Adrenal gland (tissue), 5 donors: Measurements from ENCODE around the gene ZIC4.

Experiments
- POLR2A ChIP-seq, 2 donors: fragments of 450-650 bp; IDR thresholded peaks; one replicate each; pipeline ENCODE4 v1.6.1; 2017; ENCODE audit warnings: antibody characterized with exemption in 2 of 2, mild to moderate bottlenecking in 2 of 2, moderate library complexity in 1 of 2
- TF ChIP-seq, protein P1 (sequence below), 6 experiments: fragments of 450-650 bp in 4 of 6; fragments of 200-600 bp in 2 of 6; sonication (generic) in 1 of 6; IDR thresholded peaks; 1 replicate in 5 of 6; 2 replicates in 1 of 6; pipeline versions ENCODE4 v1.5.1 to v1.8.0; 2016 to 2021; ENCODE audit warnings: antibody characterized with exemption in 6 of 6, mild to moderate bottlenecking in 2 of 6, moderate library complexity in 1 of 6
- donor health status: DM: no; HTN: no; CAD: no.

DNA sequence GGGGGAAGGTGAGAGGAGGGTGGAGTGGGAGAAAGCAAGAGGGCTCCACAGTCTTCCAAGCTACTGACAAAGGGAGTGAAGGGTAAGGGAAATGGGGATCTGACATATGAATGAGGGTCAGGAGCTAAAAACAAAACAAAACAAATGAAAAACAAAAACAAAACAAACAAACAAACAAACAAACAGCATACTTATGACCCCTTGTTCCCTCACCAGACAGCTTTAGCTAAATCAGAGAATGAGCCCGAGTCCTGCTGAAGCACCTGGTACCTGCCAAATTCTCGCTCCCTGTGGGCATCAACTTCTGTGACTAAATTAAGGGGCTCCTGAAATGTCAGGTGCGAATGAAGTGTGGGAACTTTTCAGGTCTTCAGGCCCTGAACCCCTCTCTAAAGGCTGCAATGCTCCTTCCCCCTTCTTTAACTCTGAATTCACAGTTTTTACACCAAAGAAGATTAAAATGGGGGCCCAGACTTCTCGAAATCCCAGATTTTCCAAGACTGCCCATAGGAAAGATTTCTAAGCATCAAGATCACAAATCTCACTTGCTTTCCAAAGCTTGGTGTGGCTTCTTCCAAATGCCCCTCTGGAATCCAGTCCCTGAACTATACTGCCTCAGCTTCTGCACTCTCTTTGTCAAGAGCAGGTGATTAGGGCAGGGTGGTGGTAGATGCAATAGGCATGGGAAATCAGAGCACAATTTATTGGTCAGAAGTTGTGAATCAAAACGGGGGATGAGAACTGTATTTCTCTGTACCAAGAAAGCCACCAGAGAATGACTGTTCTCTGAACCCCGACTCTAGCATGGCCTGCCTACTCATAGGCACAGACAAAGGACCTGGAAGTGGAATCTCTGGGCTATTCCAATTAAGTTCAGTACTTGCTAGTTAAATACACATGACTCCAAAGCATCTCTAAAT lies 40.9 kb downstream of the ZIC4 start:
- TF ChIP-seq, protein P1, sequence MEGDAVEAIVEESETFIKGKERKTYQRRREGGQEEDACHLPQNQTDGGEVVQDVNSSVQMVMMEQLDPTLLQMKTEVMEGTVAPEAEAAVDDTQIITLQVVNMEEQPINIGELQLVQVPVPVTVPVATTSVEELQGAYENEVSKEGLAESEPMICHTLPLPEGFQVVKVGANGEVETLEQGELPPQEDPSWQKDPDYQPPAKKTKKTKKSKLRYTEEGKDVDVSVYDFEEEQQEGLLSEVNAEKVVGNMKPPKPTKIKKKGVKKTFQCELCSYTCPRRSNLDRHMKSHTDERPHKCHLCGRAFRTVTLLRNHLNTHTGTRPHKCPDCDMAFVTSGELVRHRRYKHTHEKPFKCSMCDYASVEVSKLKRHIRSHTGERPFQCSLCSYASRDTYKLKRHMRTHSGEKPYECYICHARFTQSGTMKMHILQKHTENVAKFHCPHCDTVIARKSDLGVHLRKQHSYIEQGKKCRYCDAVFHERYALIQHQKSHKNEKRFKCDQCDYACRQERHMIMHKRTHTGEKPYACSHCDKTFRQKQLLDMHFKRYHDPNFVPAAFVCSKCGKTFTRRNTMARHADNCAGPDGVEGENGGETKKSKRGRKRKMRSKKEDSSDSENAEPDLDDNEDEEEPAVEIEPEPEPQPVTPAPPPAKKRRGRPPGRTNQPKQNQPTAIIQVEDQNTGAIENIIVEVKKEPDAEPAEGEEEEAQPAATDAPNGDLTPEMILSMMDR (IDR thresholded peaks at IDR 0.05): no peak
- TF ChIP-seq POLR2A (IDR thresholded peaks at IDR 0.05): no peak
